Lower leg skin (tissue), 4 donors: ENCODE results near the gene CA14. TPM values are rescaled to one million over a fixed set of nuclear protein-coding genes. Genes with fewer than 3 reads are reported as not detected.
"Not testable (repeated sequence)": the region's sequence is repeated elsewhere in the genome, so short reads cannot be mapped to it uniquely, and the experiment has no call there.

Source experiments
- DNase-seq, 2 donors: peaks; one replicate each; pipeline ENCODE4 v3.0.0-alpha.2; 2019; ENCODE audit warnings: low spot score in 2 of 2
- H3K4me3 ChIP-seq: fragments of 200-600 bp; sonication (generic); 2 replicates; pipeline ENCODE4 v1.5.1; 2017; ENCODE audit warnings: mild to moderate bottlenecking, low read depth; ENCODE audit not compliant: poor library complexity, severe bottlenecking
- POLR2A ChIP-seq, 2 donors: fragments of 450-650 bp; IDR thresholded peaks; one replicate each; pipeline ENCODE4 v1.6.1; 2016 to 2017; ENCODE audit warnings: antibody characterized with exemption in 2 of 2, mild to moderate bottlenecking in 1 of 2, moderate library complexity in 1 of 2
- WGBS, 2 donors: methylation state at CpG; one replicate each; pipeline ENCODE4 v1.1.5; 2018; 5-methylcytosine and 5-hydroxymethylcytosine counted together
- intact Hi-C: fragments of 100-400 bp; cut with DNase I; formaldehyde crosslinking; loops from one replicate; pipeline ENCODE4 v1.15.0; 2023; ENCODE audit warnings: low total_unique reads
- total RNA-seq, 4 donors: library from RNA; depleted of rRNA; stranded (reverse); fragments of >200 nt; gene quantifications; one replicate each; pipeline ENCODE4 v1.1.0, GENCODE V29; 2016
- TF ChIP-seq, protein P1 (sequence below), 3 donors: fragments of 450-650 bp; IDR thresholded peaks; one replicate each; pipeline ENCODE4 v1.5.1; 2016; ENCODE audit warnings: antibody characterized with exemption in 3 of 3, mild to moderate bottlenecking in 3 of 3, moderate library complexity in 2 of 3

CA14 gene
- total RNA-seq = 1 to 10 TPM in 1 of 4 donors, under 1 TPM in 3; 0.30 to 1.8 (median 0.51) TPM

DNA sequence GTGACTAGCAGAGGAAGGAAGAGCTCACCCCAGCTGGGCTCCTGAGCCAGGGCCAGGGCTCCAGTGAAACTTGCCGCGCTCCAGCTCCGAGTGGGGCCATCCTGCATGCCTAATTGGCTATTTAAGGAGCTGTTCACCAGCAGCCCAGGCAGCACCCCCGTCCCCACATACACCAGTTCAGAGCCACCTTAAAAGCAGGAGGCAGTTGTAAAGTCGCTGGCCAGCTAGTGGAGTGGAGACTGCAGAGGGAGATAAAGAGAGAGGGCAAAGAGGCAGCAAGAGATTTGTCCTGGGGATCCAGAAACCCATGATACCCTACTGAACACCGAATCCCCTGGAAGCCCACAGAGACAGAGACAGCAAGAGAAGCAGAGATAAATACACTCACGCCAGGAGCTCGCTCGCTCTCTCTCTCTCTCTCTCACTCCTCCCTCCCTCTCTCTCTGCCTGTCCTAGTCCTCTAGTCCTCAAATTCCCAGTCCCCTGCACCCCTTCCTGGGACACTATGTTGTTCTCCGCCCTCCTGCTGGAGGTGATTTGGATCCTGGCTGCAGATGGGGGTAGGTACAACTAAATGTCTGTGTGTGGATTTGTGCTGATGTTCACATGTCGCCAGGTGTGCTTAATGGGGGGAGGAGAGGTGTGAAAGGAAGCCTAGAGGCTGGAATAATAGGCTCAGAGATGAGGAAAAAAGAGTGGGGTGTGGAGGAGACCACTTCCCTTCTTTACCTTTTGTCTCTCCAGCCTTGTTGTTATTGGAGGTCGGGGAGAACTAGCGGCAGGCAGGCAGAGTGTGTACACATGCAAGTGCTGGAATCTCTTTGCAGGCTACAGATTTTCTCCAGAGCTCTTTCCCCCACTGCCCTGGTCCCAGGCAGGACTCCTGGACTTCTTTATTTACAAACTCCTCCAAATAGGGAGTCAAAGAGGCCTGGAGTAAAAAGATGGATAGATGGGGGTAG is at the start of gene CA14:
Gene CA14, plus strand, starts transcription at position 151 of the 962 bp plus-strand sequence. Its CDS starts 355 bp downstream, at position 506.
- H3K4me3 ChIP-seq = no peak within 1 kb of the TSS
- 56% methylated on average over 13 of the region's 13 CpGs for WGBS, 2 donors
- no peak for DNase-seq
- TF ChIP-seq, protein P1, sequence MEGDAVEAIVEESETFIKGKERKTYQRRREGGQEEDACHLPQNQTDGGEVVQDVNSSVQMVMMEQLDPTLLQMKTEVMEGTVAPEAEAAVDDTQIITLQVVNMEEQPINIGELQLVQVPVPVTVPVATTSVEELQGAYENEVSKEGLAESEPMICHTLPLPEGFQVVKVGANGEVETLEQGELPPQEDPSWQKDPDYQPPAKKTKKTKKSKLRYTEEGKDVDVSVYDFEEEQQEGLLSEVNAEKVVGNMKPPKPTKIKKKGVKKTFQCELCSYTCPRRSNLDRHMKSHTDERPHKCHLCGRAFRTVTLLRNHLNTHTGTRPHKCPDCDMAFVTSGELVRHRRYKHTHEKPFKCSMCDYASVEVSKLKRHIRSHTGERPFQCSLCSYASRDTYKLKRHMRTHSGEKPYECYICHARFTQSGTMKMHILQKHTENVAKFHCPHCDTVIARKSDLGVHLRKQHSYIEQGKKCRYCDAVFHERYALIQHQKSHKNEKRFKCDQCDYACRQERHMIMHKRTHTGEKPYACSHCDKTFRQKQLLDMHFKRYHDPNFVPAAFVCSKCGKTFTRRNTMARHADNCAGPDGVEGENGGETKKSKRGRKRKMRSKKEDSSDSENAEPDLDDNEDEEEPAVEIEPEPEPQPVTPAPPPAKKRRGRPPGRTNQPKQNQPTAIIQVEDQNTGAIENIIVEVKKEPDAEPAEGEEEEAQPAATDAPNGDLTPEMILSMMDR (IDR thresholded peaks at IDR 0.05) = no peak
- TF ChIP-seq POLR2A (IDR thresholded peaks at IDR 0.05) = no peak
- intact Hi-C loops = no loop called here

DNA sequence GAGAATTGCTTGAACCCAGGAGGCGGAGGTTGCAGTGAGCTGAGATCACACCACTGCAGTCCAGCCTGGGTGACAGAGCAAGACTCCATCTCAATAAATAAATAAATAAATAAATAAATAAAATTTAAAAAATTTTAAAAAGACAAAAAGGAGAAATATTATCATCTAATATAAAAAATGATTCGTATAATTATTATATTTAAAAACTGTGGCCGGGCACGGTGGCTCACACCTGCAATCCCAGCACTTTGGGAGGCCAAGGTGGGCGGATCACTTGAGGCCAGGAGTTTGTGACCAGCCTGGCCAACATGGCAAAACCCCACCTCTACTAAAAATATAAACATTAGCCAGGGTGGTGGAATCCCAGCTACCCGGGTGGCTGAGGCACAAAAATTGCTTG is 49.1 kb upstream of the CA14 start:
- DNase-seq = peak in 1 of 2 donors; percentile 64
- H3K4me3 ChIP-seq, intact Hi-C loops: not testable (repeated sequence)
- 90 to 94% methylated on average over 6 of the region's 6 CpGs for WGBS, 2 donors

DNA sequence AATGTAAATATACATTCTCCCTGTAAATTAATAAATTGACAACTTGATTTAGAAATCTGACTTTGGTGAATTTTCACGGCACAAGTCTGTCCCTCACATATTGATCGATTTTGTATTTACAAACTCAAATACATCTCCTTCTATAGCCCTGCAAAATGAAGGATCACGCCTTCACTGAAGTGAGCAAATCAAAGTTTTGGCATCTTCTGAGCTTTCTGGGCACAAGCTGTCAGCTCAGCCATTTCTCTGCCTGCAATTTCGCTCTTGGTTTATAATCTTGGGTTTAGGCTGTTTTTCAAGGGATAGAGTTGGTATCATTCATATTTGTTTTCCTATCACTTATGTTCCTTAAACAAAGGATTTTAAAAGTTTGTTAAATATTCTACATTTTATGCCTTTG is 47.5 kb upstream of the CA14 start:
- H3K4me3 ChIP-seq = no peak overlapping the region
- no peak for TF ChIP-seq POLR2A (IDR thresholded peaks at IDR 0.05)
- TF ChIP-seq, protein P1 (IDR thresholded peaks at IDR 0.05) = no peak
- intact Hi-C loops = no loop called here
- peak in 1 of 2 donors; percentile 2 for DNase-seq
- 89 to 95% methylated on average over 4 of the region's 4 CpGs for WGBS, 2 donors

DNA sequence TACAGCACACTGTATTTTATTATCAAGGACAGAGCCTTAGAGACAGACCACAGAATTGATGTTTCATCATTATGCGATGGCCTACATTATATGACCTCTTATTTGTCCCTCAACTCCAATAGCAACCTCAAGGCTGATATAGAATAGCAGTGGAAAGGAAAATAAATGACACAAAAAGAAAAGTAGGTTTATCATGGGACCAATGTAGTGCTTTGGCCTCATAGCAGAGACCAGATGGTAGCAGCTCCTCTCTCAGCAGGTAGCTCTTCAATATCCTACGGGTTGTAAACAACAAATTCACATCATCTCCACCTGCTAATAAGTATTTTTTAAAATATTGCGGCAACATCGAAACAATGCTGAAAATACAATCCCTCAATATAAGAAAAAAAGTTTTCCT is 46.9 kb upstream of the CA14 start:
- DNase-seq = no peak
- intact Hi-C loops = no loop called here
- 82 to 95% methylated on average over 4 of the region's 4 CpGs for WGBS, 2 donors
- TF ChIP-seq, protein P1 (IDR thresholded peaks at IDR 0.05) = no peak
- no peak for TF ChIP-seq POLR2A (IDR thresholded peaks at IDR 0.05)
- H3K4me3 ChIP-seq = no peak overlapping the region

DNA sequence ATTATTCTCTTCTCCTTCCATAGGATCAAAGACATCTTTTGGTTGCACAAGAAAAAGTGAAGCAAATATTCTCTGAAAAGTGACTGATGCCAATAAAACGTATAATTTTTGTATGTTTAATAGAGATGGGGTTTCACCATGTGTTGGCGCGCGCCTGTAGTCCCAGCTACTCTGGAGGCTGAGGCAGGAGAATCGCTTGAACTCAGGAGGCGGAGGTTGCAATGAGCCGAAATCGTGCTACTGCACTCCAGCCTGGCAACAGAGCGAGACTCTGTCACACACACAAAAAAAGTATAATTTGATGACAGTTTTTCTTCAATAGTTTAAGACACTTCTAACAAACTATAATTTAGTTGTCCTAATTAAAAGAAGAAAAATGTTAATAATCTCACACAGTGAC is 45.5 kb upstream of the CA14 start:
- 95 to 96% methylated on average over 9 of the region's 9 CpGs for WGBS, 2 donors
- TF ChIP-seq, protein P1 (IDR thresholded peaks at IDR 0.05) = no peak
- intact Hi-C loops = no loop called here
- H3K4me3 ChIP-seq = no peak overlapping the region
- DNase-seq = peak in 1 of 2 donors; percentile 70

DNA sequence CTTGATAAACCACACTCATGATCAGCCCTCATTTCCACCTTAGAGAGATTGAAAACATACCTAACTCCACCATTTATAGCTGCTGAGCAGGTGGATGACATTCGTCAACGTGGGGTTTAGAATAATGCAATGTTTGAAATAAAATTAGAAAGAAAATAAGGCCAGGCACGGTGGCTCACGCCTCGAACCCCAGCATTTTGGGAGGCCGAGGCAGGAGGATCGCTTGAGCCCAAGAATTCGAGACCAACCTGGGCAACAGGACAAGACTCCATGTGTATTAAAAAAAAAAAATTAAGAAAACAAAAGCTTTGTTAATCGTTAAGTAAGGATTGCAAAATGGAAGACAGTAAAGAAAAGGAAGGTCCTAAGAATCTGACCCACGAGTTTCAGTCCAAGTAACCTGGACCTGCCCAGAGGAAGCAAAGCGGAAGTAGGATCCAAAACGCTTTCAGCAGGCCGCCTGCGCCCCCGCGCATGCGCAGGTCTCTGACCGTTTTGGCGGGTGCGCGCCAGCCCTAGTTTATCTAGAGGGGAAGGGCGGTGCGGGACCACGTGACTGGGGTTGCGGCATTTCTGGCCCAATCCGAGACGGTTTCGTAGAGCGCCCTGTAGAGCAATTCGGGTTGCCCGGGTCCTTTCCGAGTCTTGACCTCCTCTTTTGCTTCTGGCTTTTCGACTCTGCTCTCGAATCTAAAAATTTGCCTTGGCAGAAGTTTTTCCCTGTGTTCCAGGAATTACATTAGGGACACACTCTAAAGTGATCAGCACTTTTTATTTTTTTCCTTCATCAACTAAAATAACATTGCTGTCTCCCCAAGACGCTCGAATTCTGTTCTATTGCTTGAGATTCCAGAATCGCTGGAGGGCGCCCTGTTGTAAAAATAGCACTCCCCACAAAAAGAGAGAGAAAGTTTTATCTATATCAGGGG is 44.1 kb upstream of the CA14 start:
- no peak for TF ChIP-seq POLR2A (IDR thresholded peaks at IDR 0.05)
- TF ChIP-seq, protein P1 (IDR thresholded peaks at IDR 0.05) = no peak
- H3K4me3 ChIP-seq = no peak overlapping the region
- peak; percentile 95 to 99 for DNase-seq
- WGBS, 2 donors = 15 to 17% methylated on average over 38 of the region's 38 CpGs
- intact Hi-C loops = no loop called here

DNA sequence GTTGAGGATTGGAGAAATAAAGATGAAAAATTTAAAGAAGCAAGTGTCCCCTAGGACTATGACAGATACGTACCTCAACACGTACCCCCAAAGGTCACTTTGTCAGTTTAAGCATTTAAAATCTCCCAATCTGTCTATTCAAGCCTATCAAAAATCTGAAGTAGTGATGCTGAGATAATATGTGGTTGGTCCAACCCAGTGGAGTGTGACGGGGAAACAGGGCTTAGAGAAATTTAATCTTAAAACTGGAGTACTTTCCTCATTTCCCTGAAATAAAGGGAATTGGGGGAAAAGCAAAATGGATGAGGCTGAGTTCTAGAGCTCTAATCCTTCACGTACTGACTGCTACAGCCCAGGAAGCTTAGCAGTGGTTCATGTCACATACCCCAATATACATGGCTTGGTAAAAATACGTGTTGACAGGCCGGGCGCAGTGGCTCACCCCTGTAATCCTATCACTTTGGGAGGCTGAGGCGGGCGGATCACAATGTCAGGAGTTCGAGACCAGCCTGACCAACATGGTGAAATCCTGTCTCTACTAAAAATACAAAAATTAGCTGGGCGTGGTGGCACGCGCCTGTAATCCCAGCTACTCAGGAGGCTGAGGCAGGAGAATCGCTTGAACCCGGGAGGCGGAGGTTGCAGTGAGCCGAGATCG is 43.3 kb upstream of the CA14 start:
- 72 to 77% methylated on average over 18 of the region's 18 CpGs for whole genome bisulfite sequencing, 2 donors
- intact Hi-C loops, H3K4me3 ChIP-seq: not testable (repeated sequence)
- DNase-seq = peak in 1 of 2 donors; percentile 80

DNA sequence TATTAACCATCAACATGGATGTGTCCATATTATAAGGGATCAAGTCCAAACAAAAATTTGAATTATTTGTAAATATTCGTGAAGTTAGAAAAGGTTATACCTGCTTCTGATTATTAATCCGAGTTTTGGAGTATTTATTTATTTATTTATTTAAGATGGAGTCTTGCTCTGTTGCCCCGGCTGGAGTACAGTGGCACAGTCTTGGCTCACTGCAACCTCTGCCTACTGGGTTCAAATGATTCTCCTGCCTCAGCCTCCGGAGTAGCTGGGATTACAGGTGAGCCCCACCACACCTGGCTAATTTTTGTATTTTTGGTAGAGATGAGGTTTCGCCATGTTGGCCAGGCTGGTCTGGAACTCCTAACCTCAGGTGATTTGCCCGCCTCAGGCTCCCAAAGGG is 41.7 kb upstream of the CA14 start:
- intact Hi-C loops, H3K4me3 ChIP-seq, DNase-seq: not testable (repeated sequence)
- 94% methylated on average over 6 of the region's 6 CpGs for WGBS, 2 donors
